NCI-H2171 (cell line): ENCODE results near the gene C4orf17.

Experiments
- DNase-seq: peaks from one replicate; lab custom pipeline; 2025; lab: John Stamatoyannopoulos, UW

Gene C4orf17

GRCh38 chr4:99536848-99537247, 26.0 kb downstream of the C4orf17 start:
- no peak for DNase-seq

GRCh38 chr4:99537674-99538073, 26.9 kb downstream of the C4orf17 start:
- no peak for DNase-seq

GRCh38 chr4:99540277-99540939, 29.6 kb downstream of the C4orf17 start:
- no peak for DNase-seq

DNA sequence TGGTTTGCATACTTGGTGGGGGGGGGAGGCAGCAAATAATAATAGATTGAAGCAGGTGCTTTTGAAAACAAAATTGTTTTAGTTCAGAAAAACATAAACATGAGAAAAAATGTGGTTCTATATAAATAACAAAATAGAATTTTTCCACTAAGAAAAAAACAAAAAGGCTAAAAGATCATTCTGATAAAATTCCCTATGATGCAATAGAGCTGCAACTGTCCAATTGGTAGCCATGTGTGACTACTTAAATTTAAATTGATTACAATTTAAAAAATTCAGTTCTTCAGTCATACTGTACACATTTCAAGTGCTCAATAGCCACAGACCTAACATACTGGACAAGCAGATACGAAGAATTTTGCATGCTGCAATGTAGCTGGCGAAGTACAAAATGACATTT, 42.1 kb downstream of the C4orf17 start:
- DNase-seq, result no peak

- peak; percentile 81 for DNase-seq
Observed at GRCh38 chr4:99563310-99564186, 52.7 kb downstream of the C4orf17 start, which contains the start of gene TRMT10A. Gene TRMT10A (minus strand): TSS chr4:99564039. CDS start chr4:99559338, 4,701 bp downstream.

DNA sequence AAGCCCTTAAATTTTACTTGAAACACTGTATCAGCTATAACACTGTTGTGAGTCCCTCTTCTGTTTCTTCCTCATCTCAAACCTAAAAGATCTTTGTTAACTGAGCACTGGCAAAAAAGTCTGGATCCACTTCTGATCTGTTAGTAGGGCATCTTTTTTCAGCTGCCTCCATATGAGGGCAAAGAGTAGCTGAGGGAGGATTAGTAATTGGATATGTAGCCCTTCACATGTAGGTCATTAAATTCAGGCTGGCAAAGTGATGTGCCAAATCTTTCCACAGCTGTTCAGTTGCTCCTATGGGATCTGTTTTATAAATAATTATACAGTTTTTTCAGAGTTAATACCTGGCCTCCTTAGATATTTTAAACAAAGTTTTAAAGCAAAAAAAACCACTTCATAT, 54.1 kb downstream of the C4orf17 start:
- DNase-seq, result peak; percentile 29

DNA sequence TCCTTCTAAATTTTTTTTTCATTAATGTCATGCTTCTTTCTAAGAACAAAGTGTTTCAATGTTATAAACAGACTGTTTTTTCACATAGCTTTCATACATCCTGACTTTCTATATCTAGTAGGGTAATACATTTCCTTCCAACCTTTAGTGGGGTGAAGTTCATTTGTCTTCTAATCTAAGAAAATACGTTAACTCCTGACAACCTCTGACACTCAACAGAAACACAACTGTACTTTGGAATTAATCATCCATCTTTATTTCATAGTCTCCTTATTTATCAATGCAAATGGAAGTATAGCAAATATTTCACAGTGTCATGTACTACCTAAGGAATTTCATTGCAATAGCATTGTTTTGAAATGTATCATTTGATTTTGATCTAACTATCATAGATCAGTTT, 61.1 kb downstream of the C4orf17 start:
- DNase-seq, result no peak

DNA sequence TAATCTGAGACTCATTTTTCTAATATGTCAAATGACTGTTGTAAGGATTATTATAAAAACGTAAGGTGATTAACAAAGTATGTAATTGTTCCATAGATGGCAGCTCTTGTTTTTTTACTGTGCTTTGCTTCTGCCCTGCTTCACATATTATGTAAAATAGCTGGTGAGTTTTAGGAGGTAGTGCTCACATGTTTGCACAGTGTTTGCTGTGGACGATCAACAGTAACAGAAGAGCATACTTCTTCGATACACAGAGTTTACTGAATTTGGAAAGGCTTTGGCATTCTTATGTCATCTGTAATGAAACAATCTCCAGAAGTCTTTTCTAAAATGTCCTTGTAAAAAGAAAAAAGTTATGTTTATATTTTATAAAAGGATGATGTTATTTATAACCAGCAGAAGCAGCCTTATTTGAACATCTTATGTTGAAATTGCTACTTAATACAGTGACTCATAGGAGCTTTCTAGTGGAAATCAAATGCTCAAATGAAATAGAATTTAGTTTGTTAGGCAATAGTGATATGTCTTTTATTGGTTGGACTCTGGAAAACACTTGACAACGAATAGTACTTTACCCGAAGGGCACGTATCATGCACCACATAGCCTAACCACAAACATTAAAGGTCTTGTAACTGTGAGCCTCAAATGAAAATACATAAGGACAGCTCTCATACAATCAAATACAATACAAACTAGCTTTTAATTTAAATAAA, 61.9 kb downstream of the C4orf17 start:
- DNase-seq, result no peak

DNA sequence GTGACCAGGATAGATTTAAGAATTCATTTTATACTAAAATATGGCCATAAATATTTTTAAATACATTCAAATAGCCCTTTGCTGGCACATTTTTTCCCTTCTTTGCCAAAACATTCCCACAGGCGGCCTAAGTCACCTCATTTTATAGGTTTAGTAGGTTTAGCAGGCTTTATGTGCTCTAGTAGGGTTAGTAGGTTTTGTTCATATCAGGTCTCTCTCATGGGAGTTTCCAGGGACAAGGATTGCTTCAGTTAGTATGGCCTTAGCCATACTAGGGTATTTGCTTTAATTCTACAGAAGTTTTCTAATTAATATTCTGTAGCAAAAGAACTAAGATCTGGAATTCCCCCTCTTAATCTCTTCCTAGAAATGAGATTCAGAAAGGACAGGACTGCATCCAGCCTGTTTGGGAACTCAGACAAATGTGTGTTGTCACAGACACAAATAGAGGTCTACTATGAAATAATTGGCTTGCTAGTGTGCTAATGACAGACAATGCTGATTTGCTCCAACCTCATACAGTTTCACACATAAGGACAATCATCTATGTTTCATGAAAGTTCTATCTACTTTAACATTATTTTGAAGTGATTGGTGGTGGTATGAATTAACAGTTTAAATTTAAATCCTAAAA, 63.0 kb downstream of the C4orf17 start:
- no peak for DNase-seq

DNA sequence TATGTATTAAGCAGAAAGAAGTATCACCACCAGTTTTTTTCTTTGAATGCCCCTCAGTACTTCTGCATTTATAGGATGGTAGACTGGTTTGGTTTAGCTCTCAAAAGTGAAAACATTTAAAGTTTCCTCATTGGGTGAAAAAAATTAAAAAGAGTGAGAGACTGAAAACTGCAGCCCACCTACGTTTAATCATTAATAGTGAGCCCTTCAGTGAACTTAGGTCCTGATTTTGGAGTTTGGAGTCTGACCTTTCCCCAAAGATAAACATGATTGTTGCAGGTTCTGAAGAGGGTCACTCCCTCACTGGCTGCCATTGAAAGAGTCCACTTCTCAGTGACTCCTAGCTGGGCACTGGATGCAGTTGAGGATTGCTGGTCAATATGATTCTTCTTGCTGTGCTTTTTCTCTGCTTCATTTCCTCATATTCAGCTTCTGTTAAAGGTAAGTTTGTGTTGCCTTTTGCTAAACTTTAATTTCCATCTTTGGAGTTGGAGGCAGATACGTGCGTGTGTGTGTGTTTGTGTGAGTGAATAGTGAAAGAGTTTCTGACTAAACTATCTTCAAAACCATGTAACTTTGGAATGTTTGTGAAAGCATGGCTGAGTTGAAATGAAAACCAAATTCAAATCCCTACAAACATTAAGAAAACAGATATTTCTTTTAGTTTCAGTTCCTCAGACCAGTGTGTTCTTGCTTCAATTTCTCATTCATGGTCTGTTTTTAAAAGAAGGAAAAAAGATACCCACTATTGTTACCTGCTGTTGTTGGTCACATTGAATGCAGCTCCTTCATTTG, 63.9 kb downstream of the C4orf17 start, which contains the start of gene MTTP:
TSS of gene MTTP (plus strand) at position 295 of the 795 bp plus-strand sequence. CDS start at position 381, 86 bp downstream.
- DNase-seq, result no peak

- no peak for DNase-seq
Observed at GRCh38 chr4:99578714-99579113, 67.9 kb downstream of the C4orf17 start.

DNA sequence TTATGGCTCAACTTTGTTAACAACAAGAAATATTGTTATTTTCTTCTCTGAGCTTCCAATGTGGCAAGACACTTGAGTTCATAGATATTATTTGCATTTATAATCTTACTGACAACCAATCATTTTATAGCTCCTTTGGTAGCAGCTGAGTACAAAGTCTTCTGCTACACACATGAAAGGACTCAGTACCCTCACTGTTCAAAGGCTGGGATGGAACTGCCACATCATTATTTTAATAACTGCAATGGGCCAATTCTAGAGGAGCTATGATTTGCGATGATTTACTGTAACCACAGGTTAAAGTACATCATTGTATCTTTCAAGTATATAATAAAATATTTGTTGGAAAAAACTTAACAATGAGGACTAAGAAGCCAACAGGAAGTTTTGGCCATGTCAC, 74.7 kb downstream of the C4orf17 start:
- no peak for DNase-seq

GRCh38 chr4:99586322-99586721, 75.5 kb downstream of the C4orf17 start:
- no peak for DNase-seq

- DNase-seq, result no peak
Observed at GRCh38 chr4:99586797-99587196, 76.0 kb downstream of the C4orf17 start.

DNA sequence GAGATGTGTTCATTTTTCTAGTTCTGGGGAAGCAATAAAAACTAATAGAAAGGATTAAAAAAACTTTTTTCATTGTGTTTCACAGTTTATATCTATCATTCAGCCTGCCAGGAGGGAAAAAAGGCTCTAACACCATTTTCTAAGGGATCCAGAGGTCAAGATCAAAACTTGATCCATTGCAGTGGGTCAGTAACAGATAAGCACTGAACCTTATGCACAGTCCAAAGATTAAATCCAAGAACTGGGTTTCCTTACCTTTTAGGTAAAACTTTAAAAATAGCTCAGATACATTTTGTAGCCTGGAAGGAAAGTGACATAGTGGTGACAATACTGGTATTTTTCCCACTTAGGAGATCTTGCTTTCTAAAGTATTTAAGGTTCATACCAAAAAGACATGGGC, 76.5 kb downstream of the C4orf17 start:
- no peak for DNase-seq

DNA sequence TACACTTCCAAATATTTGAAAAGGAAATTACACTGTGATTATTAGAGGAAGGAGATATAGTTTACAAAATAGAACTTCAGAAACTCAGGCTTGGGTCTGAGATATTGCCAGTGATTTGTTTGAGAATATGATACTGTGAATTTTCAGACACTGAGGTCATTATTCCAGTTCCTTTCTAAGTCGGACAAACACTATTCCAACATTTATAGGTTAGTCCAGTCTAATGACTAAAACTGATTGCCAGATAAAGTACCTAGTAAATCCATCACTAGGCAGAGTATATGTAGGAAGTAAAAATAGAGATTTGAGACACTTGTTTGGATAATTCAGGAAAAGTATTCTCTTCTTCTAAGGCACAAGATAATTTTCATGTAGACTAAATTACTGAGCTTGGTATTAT, 77.0 kb downstream of the C4orf17 start:
- DNase-seq, result no peak

- DNase-seq, result no peak
Observed at GRCh38 chr4:99591757-99592156, 80.9 kb downstream of the C4orf17 start.
